Astrocyte (in vitro differentiated cells and primary cell): ENCODE results near the gene MOCS3.

Experiments used
- CTCF ChIP-seq: IDR thresholded peaks from 2 replicates; pipeline ENCODE4 v1.5.1; 2011; ENCODE audit warnings: low read depth, mild to moderate bottlenecking, inconsistent platforms, low read length, moderate library complexity; ENCODE audit not compliant: insufficient read depth
- EZH2 ChIP-seq: IDR thresholded peaks from 2 replicates; pipeline ENCODE4 v1.6.1; 2012; ENCODE audit warnings: mild to moderate bottlenecking, low read length, inconsistent platforms; ENCODE audit not compliant: insufficient read depth

GRCh38 chr20:50999355-50999754, 40.7 kb downstream of the MOCS3 start:
- TF ChIP-seq CTCF (no peak), EZH2 (no peak)
